HG03565 (cell line): ENCODE data around the gene LRP1.

Source experiments
- ATAC-seq: cut with Tn5 transposase; IDR thresholded peaks from one replicate; pipeline ENCODE4 v1.9.1; 2021; ENCODE audit warnings: mild to moderate bottlenecking, moderate library complexity; ENCODE audit not compliant: unreplicated experiment

Gene LRP1

GRCh38 chr12:57093415-57094207, 34.7 kb upstream of the LRP1 start:
- no peak for ATAC-seq

- no peak for ATAC-seq
These were observed 33.8 kb upstream of the LRP1 start for GRCh38 chr12:57094208-57095160.

DNA sequence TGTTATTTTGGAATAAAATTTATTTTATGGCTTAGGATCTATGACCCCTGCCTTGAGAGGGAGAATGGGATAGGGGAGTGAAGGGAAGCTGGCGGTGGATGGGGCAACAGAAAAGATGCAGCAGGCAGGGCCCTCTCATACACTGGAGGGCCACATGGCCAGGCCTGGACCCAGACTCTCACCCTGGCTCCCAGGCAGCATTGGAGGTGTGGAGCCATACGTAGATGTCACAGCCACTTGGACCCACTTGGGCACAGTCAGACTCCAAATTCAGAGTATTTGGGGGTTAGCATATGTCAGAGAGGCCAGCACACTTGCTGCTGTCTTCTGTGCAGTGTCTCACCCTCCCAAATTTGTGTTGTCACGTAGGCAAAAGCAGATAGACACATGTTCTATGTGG, 32.8 kb upstream of the LRP1 start:
- no peak for ATAC-seq

- ATAC-seq: no peak
These were observed 32.1 kb upstream of the LRP1 start for GRCh38 chr12:57096099-57096572.

DNA sequence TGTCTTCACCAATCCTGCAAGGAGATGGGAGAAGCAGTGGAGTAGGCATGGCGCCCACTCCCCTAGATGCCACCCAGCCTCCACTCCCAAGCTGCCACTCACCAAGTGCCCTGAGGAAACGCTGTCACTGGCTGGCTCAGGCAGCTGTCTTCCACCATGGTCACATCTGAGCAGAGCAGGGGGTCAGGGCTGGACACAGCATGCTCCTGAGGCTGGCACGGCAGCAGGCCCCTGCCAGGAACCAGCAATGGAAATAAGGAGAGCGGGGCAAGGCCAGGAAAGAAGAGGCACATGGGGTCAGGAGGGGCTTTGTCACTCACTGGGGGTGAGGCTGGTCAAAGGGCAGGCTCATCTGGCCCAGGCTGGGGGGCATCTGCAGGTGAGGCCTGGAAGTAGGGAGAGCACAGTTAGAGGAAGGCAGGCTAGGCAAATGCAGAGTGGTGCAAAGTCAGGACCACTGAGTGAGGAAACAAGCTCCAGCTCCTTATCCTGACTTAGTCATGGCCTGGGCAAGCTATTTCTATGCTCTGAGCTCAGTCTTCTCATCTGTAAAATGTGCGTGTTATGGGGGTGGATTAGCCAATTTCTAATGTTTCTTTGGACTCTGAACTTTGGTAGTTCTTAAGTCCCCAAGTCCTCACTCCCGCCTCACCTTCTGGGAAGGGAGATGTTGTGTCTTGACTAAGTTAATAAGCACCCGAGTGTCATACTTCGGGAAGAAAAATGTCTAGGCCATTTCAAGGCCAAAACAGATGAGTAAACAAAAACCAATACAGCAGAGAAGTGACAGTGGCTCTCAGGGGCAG, 31.3 kb upstream of the LRP1 start:
- no peak for ATAC-seq

GRCh38 chr12:57097554-57097835, 30.8 kb upstream of the LRP1 start:
- no peak for ATAC-seq

GRCh38 chr12:57098546-57098945, 29.7 kb upstream of the LRP1 start:
- no peak for ATAC-seq

DNA sequence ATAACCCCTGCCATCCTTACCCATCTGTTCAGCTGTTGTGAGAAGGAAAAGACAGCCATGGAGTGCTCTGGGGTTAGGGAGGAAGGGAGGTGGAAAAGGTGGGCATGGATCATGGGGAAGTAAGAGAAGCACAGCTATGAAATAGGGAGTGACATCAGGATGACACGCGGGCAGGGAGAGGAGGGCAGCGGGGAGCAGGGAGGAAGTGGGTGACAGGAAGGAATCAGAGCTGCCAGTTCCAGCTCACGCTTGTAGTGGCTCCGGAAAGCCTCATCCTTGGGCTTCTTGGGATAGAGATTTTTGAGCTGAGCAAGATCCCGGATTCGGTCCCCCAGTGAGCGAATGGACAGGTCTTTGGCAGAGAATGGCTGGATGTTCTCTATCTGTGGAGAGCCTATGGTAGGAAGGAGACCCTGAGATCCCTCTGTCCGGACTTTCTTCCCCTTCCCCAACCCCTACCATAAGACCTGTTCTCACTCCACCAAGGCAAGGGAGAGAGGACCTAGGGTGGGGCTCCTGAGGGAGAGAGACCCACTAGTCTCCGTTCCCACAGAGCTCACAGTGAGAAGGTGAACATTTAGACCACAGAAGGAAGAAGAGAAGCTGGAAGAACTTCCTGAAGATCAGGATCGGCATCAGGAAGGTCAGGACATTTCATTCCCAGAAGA, 29.1 kb upstream of the LRP1 start:
- ATAC-seq: no peak

- no peak for ATAC-seq
These were observed 28.5 kb upstream of the LRP1 start for GRCh38 chr12:57099766-57100165.

- no peak for ATAC-seq
These were observed 26.2 kb upstream of the LRP1 start for GRCh38 chr12:57101892-57102695.

DNA sequence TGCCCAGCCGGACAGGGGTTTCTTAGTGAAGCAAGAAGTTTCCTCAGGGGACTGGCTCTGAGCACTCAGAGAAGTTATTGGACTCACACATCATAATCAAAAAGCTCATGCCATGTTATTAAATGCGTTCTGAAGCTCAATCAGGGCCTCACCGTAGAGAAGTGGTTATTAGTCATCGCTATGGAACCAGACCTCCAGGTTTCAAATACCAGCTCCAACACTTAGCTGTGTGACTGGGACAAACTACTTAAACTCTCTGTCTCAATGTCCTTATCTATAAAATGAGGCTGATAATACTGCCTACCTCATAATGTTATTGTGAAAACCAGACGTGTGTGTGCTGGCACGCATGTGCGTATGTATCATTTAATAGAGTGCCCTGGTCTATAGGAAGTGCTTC, 24.4 kb upstream of the LRP1 start:
- no peak for ATAC-seq

DNA sequence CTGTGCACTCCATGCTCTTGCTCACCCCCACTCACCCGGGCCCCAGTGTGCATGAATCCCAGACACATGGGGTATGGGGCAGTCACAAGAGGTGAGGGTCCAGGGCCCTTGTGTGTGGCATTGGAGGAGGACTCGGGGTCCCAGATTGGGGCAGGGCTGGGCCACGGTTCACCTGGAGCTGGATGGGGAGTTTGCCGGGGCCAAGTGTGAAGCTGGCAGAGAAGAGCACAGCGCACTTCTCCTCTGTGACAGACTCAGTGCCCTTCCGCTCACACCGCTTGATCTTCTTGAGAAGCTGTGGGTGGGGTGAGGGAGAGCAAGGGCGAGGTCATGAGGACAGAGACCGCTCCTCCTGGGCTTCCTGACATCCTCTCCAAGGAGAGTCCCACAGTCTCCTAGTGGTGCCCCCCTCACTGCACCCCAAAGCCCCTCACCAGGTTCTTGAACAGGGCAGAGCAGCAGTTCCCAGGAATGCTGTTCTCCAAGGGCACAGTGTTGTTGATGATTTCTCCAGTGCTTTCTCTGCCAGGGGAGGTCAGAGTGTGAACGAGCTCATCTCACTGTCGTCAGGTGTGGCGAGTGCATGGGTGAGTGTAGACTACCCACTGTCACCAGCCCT, 23.9 kb upstream of the LRP1 start:
- no peak for ATAC-seq

GRCh38 chr12:57105011-57105753, 23.1 kb upstream of the LRP1 start:
- ATAC-seq: no peak

- ATAC-seq: no peak
These were observed 22.1 kb upstream of the LRP1 start for GRCh38 chr12:57106021-57106708.

DNA sequence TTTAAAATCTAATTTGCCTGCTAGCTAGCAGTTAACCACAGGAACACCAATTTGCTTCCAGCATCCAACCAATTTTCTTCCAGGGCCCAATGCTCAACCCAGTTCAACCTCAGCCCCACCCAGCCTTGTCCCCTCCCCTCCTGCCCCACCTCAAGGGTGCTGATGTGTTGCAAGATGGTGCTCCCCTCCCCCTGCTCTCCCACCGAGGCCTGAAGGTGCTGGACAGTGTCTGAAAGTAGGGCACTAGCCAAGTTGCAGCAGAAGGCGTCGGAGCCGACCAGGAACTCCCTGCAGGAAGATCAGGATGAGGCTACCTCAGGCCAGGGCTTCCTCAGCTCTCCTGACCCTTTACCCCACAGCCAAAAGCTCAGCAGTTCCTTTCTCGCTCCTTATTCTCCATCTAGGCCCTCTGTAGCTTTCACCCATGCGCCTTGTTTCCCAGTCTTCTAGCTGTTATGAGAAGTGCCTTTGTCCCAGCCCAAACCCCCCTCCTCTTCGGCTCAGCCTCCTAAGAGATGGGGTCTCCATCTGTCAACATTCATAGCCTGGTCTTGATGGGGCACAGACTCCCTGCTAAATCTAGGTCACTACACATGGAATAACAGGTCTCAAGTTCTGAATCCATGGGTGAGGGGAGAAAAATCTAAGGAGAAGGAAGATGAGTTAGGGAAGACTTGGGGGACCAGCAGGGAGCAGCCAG, 20.7 kb upstream of the LRP1 start:
- no peak for ATAC-seq

DNA sequence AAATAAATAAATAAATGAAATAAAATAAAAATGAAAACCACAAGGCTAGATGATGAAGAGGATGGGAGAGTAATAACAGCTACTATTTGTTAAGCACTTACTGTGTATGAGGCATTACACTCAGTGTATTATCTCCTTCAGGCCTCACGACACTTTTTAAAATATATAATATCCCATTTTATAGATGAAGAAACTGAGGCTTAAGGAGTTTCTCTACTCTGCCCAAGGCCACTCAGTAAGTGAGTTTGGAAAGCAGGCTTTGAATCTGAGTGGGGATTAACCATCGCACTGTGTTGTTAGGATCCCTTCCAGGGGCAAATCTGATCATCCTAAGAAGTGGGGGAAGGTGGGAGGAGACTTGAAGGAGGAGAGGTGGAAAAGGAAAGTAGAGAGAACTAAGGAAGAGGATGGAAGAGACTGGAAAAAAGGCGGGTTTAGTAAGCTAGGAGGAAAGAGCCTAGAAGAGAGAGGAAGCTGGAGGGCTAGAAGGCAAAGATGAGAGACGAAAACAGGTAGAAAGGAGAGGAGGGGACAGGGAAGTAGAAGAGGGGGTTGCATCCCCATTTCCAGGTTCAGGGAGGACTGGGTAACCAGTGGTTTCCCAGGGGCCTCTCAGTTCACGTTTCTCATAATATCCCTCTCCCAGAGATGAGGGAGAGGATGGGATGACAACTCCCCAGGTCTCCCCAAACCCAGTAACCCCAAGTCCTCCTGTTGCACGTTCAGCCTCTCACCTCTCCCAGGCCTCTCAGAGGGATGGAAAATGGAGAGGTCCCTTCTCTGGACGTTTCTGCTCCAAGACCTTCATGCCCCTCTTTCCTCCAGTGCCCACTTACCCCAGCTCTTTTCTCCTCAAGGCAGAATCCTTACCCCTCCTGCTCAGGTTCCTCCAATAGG, 18.8 kb upstream of the LRP1 start:
- ATAC-seq: no peak
